Measurements from ENCODE around the gene PTPN4. TPM values are rescaled to one million over a fixed set of nuclear protein-coding genes. Genes with fewer than 3 reads are reported as not detected.

The PTPN4 gene
- total and polyA plus RNA-seq, 2 of the 13 experiments (the other 11 are each of a cell fraction or from before 2014, with no cell fraction given) = 20.3 to 34.6 TPM

- H3K9ac ChIP-seq (ENCODE audit: insufficient read depth, low read depth, low read length) = no peak overlapping the region
- H3K4me2 ChIP-seq (ENCODE audit: low read depth, low read length) = no peak overlapping the region
- H3K27ac ChIP-seq (ENCODE audit: extremely low read length, insufficient read depth, low read length) = no peak overlapping the region
- no peak for TF ChIP-seq MYC (CRISPR knock-in tag; IDR thresholded peaks at IDR 0.05; ENCODE audit: borderline replicate concordance)
- no peak for TF ChIP-seq KDM5B (CRISPR knock-in tag; IDR thresholded peaks at IDR 0.05; ENCODE audit: borderline replicate concordance)
- TF ChIP-seq ZNF101 (CRISPR knock-in tag; IDR thresholded peaks at IDR 0.05; ENCODE audit: borderline replicate concordance, low read depth) = no peak
- TF ChIP-seq PAX8 (CRISPR knock-in tag; IDR thresholded peaks at IDR 0.05; ENCODE audit: borderline replicate concordance) = no peak
- TF ChIP-seq ZNF674 (CRISPR knock-in tag; IDR thresholded peaks at IDR 0.05; ENCODE audit: low read depth) = no peak
- TF ChIP-seq SATB2 (CRISPR knock-in tag; IDR thresholded peaks at IDR 0.05) = no peak
- no peak for TF ChIP-seq ZNF878 (CRISPR knock-in tag; IDR thresholded peaks at IDR 0.05)
- no peak for TF ChIP-seq POGK (CRISPR knock-in tag; conservative IDR thresholded peaks at IDR 0.05)
- no peak for TF ChIP-seq ZNF782 (CRISPR knock-in tag; IDR thresholded peaks at IDR 0.05; ENCODE audit: borderline replicate concordance)
- no peaks in the 10 kb centered on the region for H3K36me3 ChIP-seq (replicated peaks in 1 of 2; ENCODE audit: control insufficient read depth in 1 of 2, insufficient read depth in 2 of 2, low read length in 2 of 2)
- FAIRE-seq (no peak), ATAC-seq (no peak), DNase-seq (ENCODE audit: low spot score) (no peak)
- H3K79me2 ChIP-seq (ENCODE audit: insufficient read depth, low read length) = no peaks in the 10 kb centered on the region
- H4K20me1 ChIP-seq (ENCODE audit: insufficient read depth, low read length) = no peaks in the 10 kb centered on the region
- intact Hi-C loops (cut with micrococcal nuclease; ENCODE audit: unreplicated experiment) (no loop called here), in situ Hi-C loops (cut with HindIII; ENCODE audit: extremely low pct_ligation_motif_present, low pct_unique_long_range_greater_than_20kb) (no loop called here)
- ChIA-PET POLR2A (interaction anchor here (0.9 kb wide), 1 partner anchor 11 kb away, joined by 3 read pairs; the partner anchor contains the start of gene EPB41L5), CTCF (ENCODE audit: low intra/inter-chr PET ratio, low total read pairs) (no interaction called here)
- H2AFZ ChIP-seq (ENCODE audit: low read length) = no peak overlapping the region
- no TSS peak for BruUV-seq (replicated peaks)
- no peaks in the 10 kb centered on the region for H3K9me3 ChIP-seq (ENCODE audit: low read length)
- 33% methylated on average over 1 of the region's 1 CpG for WGBS (ENCODE audit: low lambda C conversion rate)
- H3K4me3 ChIP-seq (replicated peaks in 1 of 3; ENCODE audit: insufficient read depth in 1 of 3, low read depth in 2 of 3, low read length in 3 of 3) = no peak overlapping the region
- H3K4me1 ChIP-seq (ENCODE audit: insufficient read depth, low read length) = peaks cover 14% of the 10 kb centered on the region
- H3K27me3 ChIP-seq (ENCODE audit: control insufficient read depth in 1 of 2, insufficient read depth in 2 of 2, low read length in 2 of 2) = no peaks in the 10 kb centered on the region; a peak in 1 of 5 replicates
Measured at GRCh38 chr2:120001471-120001870, 241.7 kb downstream of the PTPN4 start.

Measured in HepG2 (cell line).